Measurements from ENCODE around the gene SUCLG1.

The SUCLG1 gene

GRCh38 chr2:84395820-84396219, 63.3 kb downstream of the SUCLG1 start:
- DNase-seq (ENCODE audit: low read depth) = no peak

DNA sequence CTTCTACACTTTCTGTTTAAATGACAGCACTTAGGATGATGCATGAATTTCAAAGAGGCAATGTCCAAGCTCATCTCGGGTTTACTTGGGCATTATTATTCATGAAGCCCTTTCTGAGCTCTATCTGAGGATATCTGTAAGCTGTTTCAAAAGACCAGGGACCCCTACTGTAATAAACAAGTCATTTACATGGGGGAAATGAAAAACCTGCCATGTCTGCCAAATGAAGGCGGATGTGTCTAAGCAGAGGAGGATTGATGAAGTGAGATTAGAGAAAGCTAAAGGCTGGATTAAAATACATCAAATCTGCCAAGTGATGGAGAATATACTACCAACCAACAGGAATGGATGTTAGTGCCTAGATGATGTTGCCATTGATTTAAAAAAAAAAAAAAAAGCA, 64.5 kb downstream of the SUCLG1 start:
- no peak overlapping the region for H3K4me3 ChIP-seq (ENCODE audit: low read depth, low read length)
- TF ChIP-seq, protein P1, sequence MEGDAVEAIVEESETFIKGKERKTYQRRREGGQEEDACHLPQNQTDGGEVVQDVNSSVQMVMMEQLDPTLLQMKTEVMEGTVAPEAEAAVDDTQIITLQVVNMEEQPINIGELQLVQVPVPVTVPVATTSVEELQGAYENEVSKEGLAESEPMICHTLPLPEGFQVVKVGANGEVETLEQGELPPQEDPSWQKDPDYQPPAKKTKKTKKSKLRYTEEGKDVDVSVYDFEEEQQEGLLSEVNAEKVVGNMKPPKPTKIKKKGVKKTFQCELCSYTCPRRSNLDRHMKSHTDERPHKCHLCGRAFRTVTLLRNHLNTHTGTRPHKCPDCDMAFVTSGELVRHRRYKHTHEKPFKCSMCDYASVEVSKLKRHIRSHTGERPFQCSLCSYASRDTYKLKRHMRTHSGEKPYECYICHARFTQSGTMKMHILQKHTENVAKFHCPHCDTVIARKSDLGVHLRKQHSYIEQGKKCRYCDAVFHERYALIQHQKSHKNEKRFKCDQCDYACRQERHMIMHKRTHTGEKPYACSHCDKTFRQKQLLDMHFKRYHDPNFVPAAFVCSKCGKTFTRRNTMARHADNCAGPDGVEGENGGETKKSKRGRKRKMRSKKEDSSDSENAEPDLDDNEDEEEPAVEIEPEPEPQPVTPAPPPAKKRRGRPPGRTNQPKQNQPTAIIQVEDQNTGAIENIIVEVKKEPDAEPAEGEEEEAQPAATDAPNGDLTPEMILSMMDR (IDR thresholded peaks at IDR 0.05; ENCODE audit: control insufficient read depth, extremely low read depth, insufficient read depth) = no peak
- DNase-seq (ENCODE audit: low read depth) = no peak

More at GRCh38 chr2:84395820-84396219, 63.3 kb downstream of the SUCLG1 start:
- H3K4me3 ChIP-seq (ENCODE audit: low read depth, low read length) = no peak overlapping the region
- TF ChIP-seq, protein P1 (IDR thresholded peaks at IDR 0.05; ENCODE audit: control insufficient read depth, extremely low read depth, insufficient read depth) = no peak

DNA sequence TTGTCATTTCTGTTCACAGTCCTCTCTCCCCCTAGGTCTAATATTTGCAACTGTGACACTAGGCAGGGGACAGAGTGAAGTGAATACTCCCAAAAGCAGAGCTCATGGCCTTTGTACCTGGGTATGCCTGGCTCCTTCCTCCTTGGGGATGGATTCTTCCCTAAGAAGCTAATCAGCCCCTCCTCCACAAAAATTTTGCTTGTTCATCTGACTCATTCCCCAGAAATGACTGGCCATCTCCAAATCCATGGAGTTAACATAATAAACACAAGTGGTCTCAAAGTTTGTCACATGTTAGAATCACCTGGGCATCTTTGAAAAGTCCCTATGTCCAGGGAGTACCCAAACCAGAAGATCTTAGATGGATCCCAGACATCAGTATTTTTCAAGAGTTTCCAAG, 65.3 kb downstream of the SUCLG1 start:
- DNase-seq (ENCODE audit: low read depth) = no peak
- TF ChIP-seq, protein P1 (IDR thresholded peaks at IDR 0.05; ENCODE audit: control insufficient read depth, extremely low read depth, insufficient read depth) = no peak
- no peak overlapping the region for H3K4me3 ChIP-seq (ENCODE audit: low read depth, low read length)

- no peak overlapping the region for H3K4me3 ChIP-seq (ENCODE audit: low read depth, low read length)
- DNase-seq (ENCODE audit: low read depth) = no peak
- TF ChIP-seq, protein P1 (IDR thresholded peaks at IDR 0.05; ENCODE audit: control insufficient read depth, extremely low read depth, insufficient read depth) = no peak
Observed at GRCh38 chr2:84389794-84390193, 69.3 kb downstream of the SUCLG1 start.

- TF ChIP-seq, protein P1 (IDR thresholded peaks at IDR 0.05; ENCODE audit: control insufficient read depth, extremely low read depth, insufficient read depth) = no peak
- no peak overlapping the region for H3K4me3 ChIP-seq (ENCODE audit: low read depth, low read length)
- DNase-seq (ENCODE audit: low read depth) = no peak
Observed at GRCh38 chr2:84388921-84389490, 70.1 kb downstream of the SUCLG1 start.

GRCh38 chr2:84388133-84388532, 70.9 kb downstream of the SUCLG1 start:
- H3K4me3 ChIP-seq (ENCODE audit: low read depth, low read length) = no peak overlapping the region
- no peak for DNase-seq (ENCODE audit: low read depth)
- TF ChIP-seq, protein P1 (IDR thresholded peaks at IDR 0.05; ENCODE audit: control insufficient read depth, extremely low read depth, insufficient read depth) = no peak
